K562 (cell line): Measurements from ENCODE around the gene GCDH. TPM values are rescaled to one million over a fixed set of nuclear protein-coding genes. Genes with fewer than 3 reads are reported as not detected.
A peak's percentile ranks its signal among the peaks of the same experiment; 100 is the strongest.

Experiments
- FOXK2 ChIP-seq, 2 experiments: fragments of 450-650 bp; IDR thresholded peaks in 1 of 2; conservative IDR thresholded peaks in 1 of 2; 2 replicates each; pipeline ENCODE4 v1.6.1; 2016; ENCODE audit warnings: low read depth in 2 of 2, mild to moderate bottlenecking in 1 of 2
- KLF6 ChIP-seq: fragments of 250-450 bp; sonication (Bioruptor Pico); IDR thresholded peaks from 2 replicates; pipeline ENCODE4 v1.4.0; 2020; ENCODE audit warnings: mild to moderate bottlenecking, moderate library complexity, borderline replicate concordance
- NRF1 ChIP-seq, 2 experiments: fragments of 450-650 bp; IDR thresholded peaks in 1 of 2; conservative IDR thresholded peaks in 1 of 2; 2 replicates each; pipeline ENCODE4 v1.6.1; 2014; ENCODE audit warnings: mild to moderate bottlenecking in 2 of 2
- PTTG1 ChIP-seq: fragments of 450-650 bp; IDR thresholded peaks from 2 replicates; pipeline ENCODE4 v1.6.1; 2016; ENCODE audit warnings: low read depth, mild to moderate bottlenecking, missing genetic modification characterization, missing compliant biosample characterization
- SOX6 ChIP-seq: fragments of 450-650 bp; IDR thresholded peaks from 2 replicates; pipeline ENCODE4 v1.6.1; 2014; ENCODE audit warnings: mild to moderate bottlenecking
- SRSF1 ChIP-seq: fragments of 200-400 bp; formaldehyde crosslinking; IDR thresholded peaks from 2 replicates; pipeline ENCODE4 v1.6.1; 2017; ENCODE audit warnings: mild to moderate bottlenecking, low read depth, low read length, moderate library complexity
- ZBED1 ChIP-seq: IDR thresholded peaks from 2 replicates; pipeline ENCODE4 v1.6.1; 2014
- ZFP1 ChIP-seq: fragments of 450-650 bp; formaldehyde crosslinking; IDR thresholded peaks from 2 replicates; pipeline ENCODE4 v1.4.0; 2020; ENCODE audit warnings: mild to moderate bottlenecking, mixed read lengths
- ZFPM2 ChIP-seq: fragments of 250-450 bp; sonication (Bioruptor Pico); IDR thresholded peaks from 2 replicates; pipeline ENCODE4 v1.5.1; 2022; ENCODE audit warnings: mild to moderate bottlenecking
- ZNF253 ChIP-seq: fragments of 250-450 bp; sonication (Bioruptor Pico); conservative IDR thresholded peaks from 2 replicates; pipeline ENCODE4 v1.6.1; 2021; ENCODE audit warnings: mild to moderate bottlenecking
- ZNF77 ChIP-seq: fragments of 250-450 bp; sonication (Bioruptor Pico); IDR thresholded peaks from 2 replicates; pipeline ENCODE4 v1.5.0; 2020
- polyA plus RNA-seq, 8 experiments: library from polyadenylated mRNA; depleted of rRNA in 4 of 8; stranded (reverse) in 5 of 8; unstranded in 3 of 8; fragments of >200 nt; fragmentation: Nextera tagmentation in 2 of 8; fragmentation: Illumina TruSeq in 1 of 8; extraction: Ambion mirVana in 2 of 8; extraction: Trizol in 1 of 8; gene quantifications; 2 replicates each; pipeline versions ENCODE4 v1.2.1 to v1.2.3, GENCODE V29; 2011 to 2014; ENCODE audit warnings: inconsistent platforms in 1 of 8, missing spikeins in 1 of 8
- total RNA-seq, 7 experiments: library from RNA; depleted of rRNA in 6 of 7; stranded (reverse); fragments of >200 nt in 6 of 7; fragmentation: Illumina TruSeq in 2 of 7; extraction: Trizol in 2 of 7; gene quantifications; 2 replicates each; pipeline versions ENCODE4 v1.2.1 to v1.2.3, GENCODE V29; 2011 to 2021; ENCODE audit warnings: low replicate concordance in 1 of 7
- TF ChIP-seq, protein P1 (sequence below): fragments of 450-650 bp; IDR thresholded peaks from 2 replicates; pipeline ENCODE4 v1.6.1; 2016; ENCODE audit warnings: low read depth, mild to moderate bottlenecking, moderate library complexity
- TF ChIP-seq, protein P2 (sequence below), 2 experiments: fragments of 450-650 bp in 1 of 2; sonication (generic) in 1 of 2; formaldehyde crosslinking; conservative IDR thresholded peaks; 2 replicates each; pipeline versions ENCODE4 v1.4.0 to v1.8.1; 2020 to 2022; ENCODE audit warnings: mild to moderate bottlenecking in 1 of 2, missing genetic modification reagents in 1 of 2
- TF ChIP-seq, protein P3 (sequence below), 2 experiments: IDR thresholded peaks; 2 replicates each; pipeline ENCODE4 v1.6.1; 2011; ENCODE audit warnings: borderline replicate concordance in 1 of 2, control low read depth in 1 of 2, low read depth in 1 of 2, low read length in 1 of 2, mild to moderate bottlenecking in 1 of 2, mixed read lengths in 1 of 2, moderate library complexity in 1 of 2; ENCODE audit not compliant: insufficient read depth in 1 of 2, insufficient read length in 1 of 2, poor library complexity in 1 of 2, severe bottlenecking in 1 of 2; ENCODE audit errors: extremely low read depth in 1 of 2
- TF ChIP-seq, protein P4 (sequence below): sonication (generic); formaldehyde crosslinking; IDR thresholded peaks from 2 replicates; pipeline ENCODE4 v1.8.1; 2023; ENCODE audit warnings: mild to moderate bottlenecking, missing genetic modification reagents
- TF ChIP-seq, protein P5 (sequence below): fragments of 200-800 bp; sonication (Bioruptor generic); IDR thresholded peaks from 2 replicates; pipeline ENCODE4 v1.6.1; 2017; ENCODE audit warnings: missing genetic modification characterization, missing compliant biosample characterization
- TF ChIP-seq, protein P6 (sequence below): sonication (generic); formaldehyde crosslinking; IDR thresholded peaks from 2 replicates; pipeline ENCODE4 v1.8.0; 2022; ENCODE audit warnings: mild to moderate bottlenecking, missing genetic modification reagents

GCDH gene
- total and polyA plus RNA-seq, 9 of the 15 experiments (the other 6 are each of a cell fraction or from before 2014, with no cell fraction given): 2.9 to 50.8 (median 19.1) TPM

DNA sequence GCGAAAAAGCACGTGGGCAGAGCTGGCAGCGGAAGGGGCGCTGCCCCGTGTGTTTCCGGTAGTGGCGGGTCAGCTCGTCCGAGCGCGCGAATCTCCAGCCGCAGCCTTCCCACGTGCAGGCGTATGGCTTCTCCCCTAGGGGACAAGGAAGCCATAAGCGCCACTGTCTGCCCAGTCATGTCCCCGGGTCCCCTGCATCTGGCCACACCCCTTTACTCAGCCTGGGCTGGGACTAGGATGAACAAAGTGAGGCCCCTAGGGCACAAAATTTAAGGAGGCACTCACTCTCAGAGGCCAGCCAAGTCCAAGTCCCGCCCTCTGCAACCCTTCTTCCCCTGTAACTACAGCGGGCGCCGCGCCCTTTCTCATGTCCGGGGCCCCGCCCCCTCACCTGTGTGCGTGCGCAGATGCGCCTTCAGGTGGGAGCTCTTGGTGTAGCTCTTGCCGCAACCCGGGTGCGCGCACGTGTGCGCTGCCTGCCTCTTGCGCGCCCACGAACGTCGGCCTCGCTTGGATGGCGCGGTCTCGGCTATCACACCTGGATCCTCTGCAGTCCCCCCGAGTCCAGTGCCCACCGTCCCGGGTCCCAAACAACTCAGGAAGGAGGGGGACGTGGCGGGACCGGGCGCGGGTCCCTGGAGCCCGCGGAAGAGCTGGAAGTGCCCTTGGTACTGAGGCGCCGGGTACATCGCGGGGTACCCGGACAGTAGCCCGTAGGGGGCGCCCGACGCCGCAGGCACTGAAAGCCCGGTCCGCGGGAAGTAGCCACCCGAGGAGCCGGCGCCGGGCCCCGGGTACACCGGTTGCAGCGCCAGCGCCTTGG lies 5.8 kb upstream of the GCDH start (continued):
- TF ChIP-seq PTTG1 (no peak), FOXK2 (conservative IDR thresholded peaks at IDR 0.05 in 1 of 2, IDR thresholded peaks at IDR 0.05 in 1 of 2; ENCODE audit: low read depth in 2 of 2) (peak; percentile 73 to 80; a peak in 1 of 4 replicates), KLF6 (CRISPR knock-in tag) (no peak), SRSF1 (no peak), ZNF77 (no peak), ZBED1 (peak; percentile 13; the same call in 1 of the 2 replicates), ZNF253 (CRISPR knock-in tag) (no peak), ZFPM2 (CRISPR knock-in tag) (peak; percentile 17; the same call in 1 of the 2 replicates), SOX6 (peak; percentile 73), ZFP1 (CRISPR knock-in tag) (no peak), NRF1 (conservative IDR thresholded peaks at IDR 0.05 in 1 of 2, IDR thresholded peaks at IDR 0.05 in 1 of 2) (peak; percentile 93 to 94)
- TF ChIP-seq, protein P1, sequence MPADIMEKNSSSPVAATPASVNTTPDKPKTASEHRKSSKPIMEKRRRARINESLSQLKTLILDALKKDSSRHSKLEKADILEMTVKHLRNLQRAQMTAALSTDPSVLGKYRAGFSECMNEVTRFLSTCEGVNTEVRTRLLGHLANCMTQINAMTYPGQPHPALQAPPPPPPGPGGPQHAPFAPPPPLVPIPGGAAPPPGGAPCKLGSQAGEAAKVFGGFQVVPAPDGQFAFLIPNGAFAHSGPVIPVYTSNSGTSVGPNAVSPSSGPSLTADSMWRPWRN: peak; percentile 23; the same call in 1 of the 2 replicates
- TF ChIP-seq, protein P2, sequence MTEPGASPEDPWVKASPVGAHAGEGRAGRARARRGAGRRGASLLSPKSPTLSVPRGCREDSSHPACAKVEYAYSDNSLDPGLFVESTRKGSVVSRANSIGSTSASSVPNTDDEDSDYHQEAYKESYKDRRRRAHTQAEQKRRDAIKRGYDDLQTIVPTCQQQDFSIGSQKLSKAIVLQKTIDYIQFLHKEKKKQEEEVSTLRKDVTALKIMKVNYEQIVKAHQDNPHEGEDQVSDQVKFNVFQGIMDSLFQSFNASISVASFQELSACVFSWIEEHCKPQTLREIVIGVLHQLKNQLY (CRISPR knock-in tag; conservative IDR thresholded peaks at IDR 0.05): peak in 1 of 2 experiments; percentile 22; a peak in 1 of 4 replicates
- TF ChIP-seq, protein P3, sequence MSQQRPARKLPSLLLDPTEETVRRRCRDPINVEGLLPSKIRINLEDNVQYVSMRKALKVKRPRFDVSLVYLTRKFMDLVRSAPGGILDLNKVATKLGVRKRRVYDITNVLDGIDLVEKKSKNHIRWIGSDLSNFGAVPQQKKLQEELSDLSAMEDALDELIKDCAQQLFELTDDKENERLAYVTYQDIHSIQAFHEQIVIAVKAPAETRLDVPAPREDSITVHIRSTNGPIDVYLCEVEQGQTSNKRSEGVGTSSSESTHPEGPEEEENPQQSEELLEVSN (IDR thresholded peaks at IDR 0.05; ENCODE audit: borderline replicate concordance in 1 of 2, extremely low read depth in 1 of 2, insufficient read depth in 1 of 2, insufficient read length in 1 of 2, low read depth in 1 of 2, low read length in 1 of 2, poor library complexity in 1 of 2, severe bottlenecking in 1 of 2): peak; percentile 89 to 91
- TF ChIP-seq, protein P4, sequence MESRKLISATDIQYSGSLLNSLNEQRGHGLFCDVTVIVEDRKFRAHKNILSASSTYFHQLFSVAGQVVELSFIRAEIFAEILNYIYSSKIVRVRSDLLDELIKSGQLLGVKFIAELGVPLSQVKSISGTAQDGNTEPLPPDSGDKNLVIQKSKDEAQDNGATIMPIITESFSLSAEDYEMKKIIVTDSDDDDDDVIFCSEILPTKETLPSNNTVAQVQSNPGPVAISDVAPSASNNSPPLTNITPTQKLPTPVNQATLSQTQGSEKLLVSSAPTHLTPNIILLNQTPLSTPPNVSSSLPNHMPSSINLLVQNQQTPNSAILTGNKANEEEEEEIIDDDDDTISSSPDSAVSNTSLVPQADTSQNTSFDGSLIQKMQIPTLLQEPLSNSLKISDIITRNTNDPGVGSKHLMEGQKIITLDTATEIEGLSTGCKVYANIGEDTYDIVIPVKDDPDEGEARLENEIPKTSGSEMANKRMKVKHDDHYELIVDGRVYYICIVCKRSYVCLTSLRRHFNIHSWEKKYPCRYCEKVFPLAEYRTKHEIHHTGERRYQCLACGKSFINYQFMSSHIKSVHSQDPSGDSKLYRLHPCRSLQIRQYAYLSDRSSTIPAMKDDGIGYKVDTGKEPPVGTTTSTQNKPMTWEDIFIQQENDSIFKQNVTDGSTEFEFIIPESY (CRISPR knock-in tag): peak; percentile 38; the same call in 1 of the 2 replicates
- TF ChIP-seq, protein P5, sequence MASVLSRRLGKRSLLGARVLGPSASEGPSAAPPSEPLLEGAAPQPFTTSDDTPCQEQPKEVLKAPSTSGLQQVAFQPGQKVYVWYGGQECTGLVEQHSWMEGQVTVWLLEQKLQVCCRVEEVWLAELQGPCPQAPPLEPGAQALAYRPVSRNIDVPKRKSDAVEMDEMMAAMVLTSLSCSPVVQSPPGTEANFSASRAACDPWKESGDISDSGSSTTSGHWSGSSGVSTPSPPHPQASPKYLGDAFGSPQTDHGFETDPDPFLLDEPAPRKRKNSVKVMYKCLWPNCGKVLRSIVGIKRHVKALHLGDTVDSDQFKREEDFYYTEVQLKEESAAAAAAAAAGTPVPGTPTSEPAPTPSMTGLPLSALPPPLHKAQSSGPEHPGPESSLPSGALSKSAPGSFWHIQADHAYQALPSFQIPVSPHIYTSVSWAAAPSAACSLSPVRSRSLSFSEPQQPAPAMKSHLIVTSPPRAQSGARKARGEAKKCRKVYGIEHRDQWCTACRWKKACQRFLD (CRISPR knock-in tag): peak; percentile 96
- TF ChIP-seq, protein P6, sequence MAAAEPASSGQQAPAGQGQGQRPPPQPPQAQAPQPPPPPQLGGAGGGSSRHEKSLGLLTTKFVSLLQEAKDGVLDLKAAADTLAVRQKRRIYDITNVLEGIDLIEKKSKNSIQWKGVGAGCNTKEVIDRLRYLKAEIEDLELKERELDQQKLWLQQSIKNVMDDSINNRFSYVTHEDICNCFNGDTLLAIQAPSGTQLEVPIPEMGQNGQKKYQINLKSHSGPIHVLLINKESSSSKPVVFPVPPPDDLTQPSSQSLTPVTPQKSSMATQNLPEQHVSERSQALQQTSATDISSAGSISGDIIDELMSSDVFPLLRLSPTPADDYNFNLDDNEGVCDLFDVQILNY: no peak
